ENCODE measurements around the gene ALDH2. TPM values are rescaled to one million over a fixed set of nuclear protein-coding genes. Genes with fewer than 3 reads are reported as not detected.
A peak's percentile ranks its signal among the peaks of the same experiment; 100 is the strongest.
"Not testable (repeated sequence)": the region's sequence is repeated elsewhere in the genome, so short reads cannot be mapped to it uniquely, and the experiment has no call there.

ALDH2 gene
- under 1 TPM; 0.27 to 0.35 TPM for total RNA-seq

DNA sequence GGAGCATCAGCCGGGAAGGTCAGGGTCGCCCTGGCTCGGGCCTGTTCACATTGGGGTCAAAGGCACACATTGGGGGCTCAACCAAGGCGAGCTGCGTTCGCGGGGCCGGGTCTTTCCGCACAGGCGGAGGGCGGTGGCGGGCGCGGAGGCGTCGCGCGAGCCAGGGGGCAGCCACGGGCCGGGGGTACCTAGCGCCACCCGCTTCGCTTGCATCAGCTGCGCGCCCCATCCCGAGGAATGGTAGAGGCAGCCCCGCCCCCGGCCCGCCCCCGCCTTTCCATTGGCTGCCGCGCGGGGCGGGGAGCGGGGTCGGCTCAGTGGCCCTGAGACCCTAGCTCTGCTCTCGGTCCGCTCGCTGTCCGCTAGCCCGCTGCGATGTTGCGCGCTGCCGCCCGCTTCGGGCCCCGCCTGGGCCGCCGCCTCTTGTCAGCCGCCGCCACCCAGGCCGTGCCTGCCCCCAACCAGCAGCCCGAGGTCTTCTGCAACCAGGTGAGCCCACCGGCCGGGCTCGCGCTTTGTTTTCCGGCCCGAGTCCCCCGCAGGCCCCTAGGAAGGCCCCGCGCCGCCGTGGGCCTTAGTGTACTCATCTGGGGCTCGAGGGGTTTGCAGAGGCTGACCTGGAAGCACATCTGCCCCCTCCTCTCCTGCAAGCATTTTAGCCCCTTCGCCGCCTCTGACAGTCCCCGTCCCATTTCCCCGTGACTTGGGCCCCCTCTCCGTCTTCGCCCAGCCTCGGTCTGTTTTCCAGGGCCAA, at the start of gene ALDH2:
TSS of gene ALDH2 (plus strand) at position 326 of the 754 bp plus-strand sequence. CDS start at position 376, 50 bp downstream.
- Mint-ChIP-seq H3K27me3 (peaks cover 45% of the 10 kb centered on the region), H3K4me3 (peak within 1 kb of the TSS; percentile 72), H3K27ac (no peak within 1 kb of the TSS), H3K4me1 (peaks cover 15% of the 10 kb centered on the region), H3K9me3 (no peaks in the 10 kb centered on the region), H3K36me3 (ENCODE audit: low read depth) (peaks cover 3% of the 10 kb centered on the region)
- DNase-seq = peak; percentile 22
- CTCF ChIA-PET = interaction anchor here (1.0 kb wide), 1 partner anchor 46 kb away, joined by 3 read pairs; no protein-coding TSS in a partner anchor
- POLR2A ChIA-PET = no interaction called here

GRCh38 chr12:111719316-111719715, 47.4 kb upstream of the ALDH2 start:
- POLR2A ChIA-PET, H3K4me1 Mint-ChIP-seq, H3K4me3 Mint-ChIP-seq, H3K9me3 Mint-ChIP-seq, H3K27ac Mint-ChIP-seq, H3K27me3 Mint-ChIP-seq, DNase-seq: not testable (repeated sequence)
- peaks cover 14% of the 10 kb centered on the region for H3K36me3 Mint-ChIP-seq (ENCODE audit: low read depth)
- CTCF ChIA-PET = interaction anchor here (1.0 kb wide), 1 partner anchor 11 kb away, joined by 3 read pairs; no protein-coding TSS in a partner anchor

DNA sequence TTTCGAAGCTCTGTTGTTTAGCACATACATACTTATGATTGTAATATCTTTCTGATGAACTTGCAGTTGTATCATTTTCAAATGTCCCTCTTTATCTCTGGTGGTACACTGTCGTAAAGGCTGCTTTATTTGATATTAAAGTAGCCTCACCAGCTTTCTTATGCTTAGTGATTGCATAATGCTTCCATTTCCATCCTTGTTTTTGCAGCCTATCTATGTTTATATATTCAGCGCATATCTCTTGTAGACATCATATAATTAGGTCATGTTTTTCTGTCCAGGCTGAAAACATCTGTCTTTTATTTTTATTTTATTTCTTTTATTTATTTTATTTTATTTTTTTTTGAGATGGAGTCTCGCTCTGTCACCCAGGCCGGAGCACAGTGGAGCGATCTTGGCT, 46.3 kb upstream of the ALDH2 start:
- H3K36me3 Mint-ChIP-seq (ENCODE audit: low read depth) = peaks cover 11% of the 10 kb centered on the region
- no peaks in the 10 kb centered on the region for H3K4me1 Mint-ChIP-seq
- H3K4me3 Mint-ChIP-seq = no peak overlapping the region
- no peak overlapping the region for H3K27ac Mint-ChIP-seq
- CTCF ChIA-PET = interaction anchor here (0.9 to 1.0 kb wide), 2 partner anchors 10 to 76 kb away, joined by 3 read pairs; no protein-coding TSS in a partner anchor
- H3K9me3 Mint-ChIP-seq = no peaks in the 10 kb centered on the region
- no peaks in the 10 kb centered on the region for H3K27me3 Mint-ChIP-seq
- no peak for DNase-seq
- POLR2A ChIA-PET = no interaction called here

- CTCF ChIA-PET = not testable (repeated sequence)
Observed at GRCh38 chr12:111723646-111724360, 42.9 kb upstream of the ALDH2 start.

DNA sequence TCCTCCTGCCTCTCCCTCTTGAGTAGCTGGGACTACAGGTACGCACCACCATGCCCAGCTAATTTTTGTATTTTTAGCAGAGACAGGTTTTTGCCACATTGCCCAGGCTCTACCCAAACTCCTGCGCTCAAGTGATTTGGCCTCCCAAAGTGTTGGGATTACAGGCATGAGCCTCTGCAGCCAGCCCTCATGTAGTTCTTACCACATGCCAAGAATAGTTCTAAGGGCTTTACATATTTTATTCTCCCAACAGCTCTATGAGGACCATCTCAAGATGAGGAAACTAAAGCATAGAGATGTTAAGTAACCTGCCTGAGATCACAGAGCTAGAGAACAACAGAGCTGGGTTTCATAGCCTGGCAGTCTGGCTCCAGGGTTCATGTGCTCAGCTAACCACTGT, 37.9 kb upstream of the ALDH2 start:
- no peak for DNase-seq
- Mint-ChIP-seq H3K27ac (no peak overlapping the region), H3K4me1 (no peaks in the 10 kb centered on the region), H3K27me3 (no peaks in the 10 kb centered on the region), H3K36me3 (ENCODE audit: low read depth) (peaks cover 3% of the 10 kb centered on the region), H3K9me3 (no peaks in the 10 kb centered on the region), H3K4me3 (no peak overlapping the region)
- ChIA-PET POLR2A (no interaction called here), CTCF (interaction anchor here (1.4 kb wide), 1 partner anchor 16 kb away, joined by 3 read pairs; no protein-coding TSS in a partner anchor)

More at GRCh38 chr12:111723646-111724360, 42.9 kb upstream of the ALDH2 start:
- H3K4me3 Mint-ChIP-seq; DNase-seq; H3K27ac Mint-ChIP-seq; H3K4me1 Mint-ChIP-seq; H3K27me3 Mint-ChIP-seq; H3K36me3 Mint-ChIP-seq (ENCODE audit: low read depth); H3K9me3 Mint-ChIP-seq; POLR2A ChIA-PET: not testable (repeated sequence)

DNA sequence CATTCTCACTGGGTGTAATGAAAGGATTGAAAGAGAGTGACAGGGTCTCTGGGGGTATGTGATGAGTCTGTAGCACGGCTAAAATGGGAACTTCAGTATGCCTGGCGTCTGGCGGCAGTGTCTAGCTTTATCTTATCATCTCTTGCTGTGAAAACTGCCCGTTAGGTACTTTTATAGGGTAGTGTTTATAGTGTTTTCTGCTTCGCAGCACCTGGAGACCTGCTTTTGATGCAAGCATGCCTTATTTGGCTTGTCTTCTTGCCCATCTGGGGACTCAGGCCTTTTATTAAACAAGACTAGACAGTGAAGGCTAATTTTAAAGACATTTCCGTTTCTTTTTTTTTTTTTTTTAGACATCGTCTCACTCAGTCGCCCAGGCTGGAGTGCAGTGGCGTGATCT, 36.3 kb upstream of the ALDH2 start:
- CTCF ChIA-PET = interaction anchor here (0.6 to 1.0 kb wide), 3 partner anchors 10 to 1278 kb away, joined by 3 to 6 read pairs (median 3); no protein-coding TSS in a partner anchor
- H3K27me3 Mint-ChIP-seq = no peaks in the 10 kb centered on the region
- POLR2A ChIA-PET = no interaction called here
- no peaks in the 10 kb centered on the region for H3K9me3 Mint-ChIP-seq
- H3K4me1 Mint-ChIP-seq = no peaks in the 10 kb centered on the region
- no peak for DNase-seq
- H3K27ac Mint-ChIP-seq = no peak overlapping the region
- no peaks in the 10 kb centered on the region for H3K36me3 Mint-ChIP-seq (ENCODE audit: low read depth)
- H3K4me3 Mint-ChIP-seq = no peak overlapping the region

GRCh38 chr12:111732786-111733185, 33.9 kb upstream of the ALDH2 start:
- CTCF ChIA-PET = no interaction called here
- H3K27me3 Mint-ChIP-seq = no peaks in the 10 kb centered on the region
- POLR2A ChIA-PET = no interaction called here
- no peak for DNase-seq
- peaks cover 4% of the 10 kb centered on the region for H3K36me3 Mint-ChIP-seq (ENCODE audit: low read depth)
- no peak overlapping the region for H3K27ac Mint-ChIP-seq
- no peaks in the 10 kb centered on the region for H3K9me3 Mint-ChIP-seq
- no peaks in the 10 kb centered on the region for H3K4me1 Mint-ChIP-seq
- H3K4me3 Mint-ChIP-seq = no peak overlapping the region

- Mint-ChIP-seq H3K9me3 (no peaks in the 10 kb centered on the region), H3K4me1 (no peaks in the 10 kb centered on the region), H3K27ac (no peak overlapping the region), H3K27me3 (no peaks in the 10 kb centered on the region), H3K4me3 (no peak overlapping the region), H3K36me3 (ENCODE audit: low read depth) (peaks cover 4% of the 10 kb centered on the region)
- ChIA-PET POLR2A (no interaction called here), CTCF (no interaction called here)
- no peak for DNase-seq
Observed at GRCh38 chr12:111733340-111733915, 33.3 kb upstream of the ALDH2 start.

GRCh38 chr12:111739524-111739923, 27.2 kb upstream of the ALDH2 start:
- H3K4me1 Mint-ChIP-seq; H3K36me3 Mint-ChIP-seq (ENCODE audit: low read depth); H3K9me3 Mint-ChIP-seq; H3K4me3 Mint-ChIP-seq; DNase-seq; H3K27ac Mint-ChIP-seq; POLR2A ChIA-PET; H3K27me3 Mint-ChIP-seq; CTCF ChIA-PET: not testable (repeated sequence)

DNA sequence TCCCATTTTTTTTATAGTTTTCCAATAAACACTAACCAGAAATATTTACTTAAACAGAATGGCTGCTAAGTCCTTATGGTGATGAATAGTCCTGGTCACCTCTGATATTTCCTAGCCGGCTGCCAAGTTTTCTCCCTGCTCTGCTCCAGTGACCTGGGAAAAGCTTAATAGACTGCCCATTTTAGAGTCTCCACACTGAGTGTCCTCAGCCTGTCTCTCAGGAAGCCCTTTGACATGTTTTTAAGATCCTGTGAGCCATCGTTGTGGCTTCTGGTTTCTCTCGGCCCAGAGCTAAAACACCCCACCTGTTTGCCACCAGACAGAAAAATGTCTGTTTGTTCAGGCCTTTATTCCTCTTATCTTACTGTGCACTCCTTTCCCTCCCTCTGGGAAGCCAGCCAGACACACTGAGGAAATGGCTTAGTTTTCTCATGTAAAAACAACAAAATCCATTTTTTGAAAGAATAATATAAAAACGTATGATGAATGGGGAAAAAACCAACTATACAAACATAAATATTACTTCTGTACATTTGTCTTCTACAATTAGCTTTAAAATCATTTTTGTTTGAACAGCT, 25.4 kb upstream of the ALDH2 start:
- Mint-ChIP-seq H3K4me3 (no peak overlapping the region), H3K27me3 (no peaks in the 10 kb centered on the region), H3K36me3 (ENCODE audit: low read depth) (peaks cover 11% of the 10 kb centered on the region), H3K4me1 (no peaks in the 10 kb centered on the region), H3K9me3 (no peaks in the 10 kb centered on the region), H3K27ac (no peak overlapping the region)
- POLR2A ChIA-PET = no interaction called here
- no peak for DNase-seq
- CTCF ChIA-PET = interaction anchor here (0.6 kb wide), 1 partner anchor 572 kb away, joined by 3 read pairs; no protein-coding TSS in a partner anchor

- Mint-ChIP-seq H3K9me3 (no peaks in the 10 kb centered on the region), H3K27me3 (no peaks in the 10 kb centered on the region), H3K36me3 (ENCODE audit: low read depth) (peaks cover 7% of the 10 kb centered on the region), H3K4me3 (no peak overlapping the region), H3K27ac (no peak overlapping the region), H3K4me1 (no peaks in the 10 kb centered on the region)
- CTCF ChIA-PET = interaction anchor here (0.6 to 1.5 kb wide), 5 partner anchors 9 to 348 kb away, joined by 3 to 4 read pairs (median 3); no protein-coding TSS in a partner anchor
- no peak for DNase-seq
- POLR2A ChIA-PET = no interaction called here
Observed at GRCh38 chr12:111745211-111745610, 21.5 kb upstream of the ALDH2 start.

- peaks cover 7% of the 10 kb centered on the region for H3K36me3 Mint-ChIP-seq (ENCODE audit: low read depth)
- POLR2A ChIA-PET = no interaction called here
Observed at GRCh38 chr12:111747333-111747732, 19.4 kb upstream of the ALDH2 start.

More at GRCh38 chr12:111747333-111747732, 19.4 kb upstream of the ALDH2 start:
- Mint-ChIP-seq H3K9me3 (no peaks in the 10 kb centered on the region), H3K4me3 (no peak overlapping the region), H3K4me1 (no peaks in the 10 kb centered on the region), H3K27me3 (no peaks in the 10 kb centered on the region), H3K27ac (no peak overlapping the region)
- no peak for DNase-seq
- CTCF ChIA-PET = interaction anchor here (1.2 kb wide), 1 partner anchor 15 kb away, joined by 4 read pairs; no protein-coding TSS in a partner anchor
